IgD-negative memory B cell (primary cell): Measurements from ENCODE around the gene SHH. TPM values are rescaled to one million over a fixed set of nuclear protein-coding genes. Genes with fewer than 3 reads are reported as not detected.

ENCODE experiments used
- H3K27ac Mint-ChIP-seq, 3 donors: one replicate each; pipeline ENCODE4 v1.8.0; 2020 to 2022; ENCODE audit warnings: mild to moderate bottlenecking in 3 of 3, mixed read lengths in 3 of 3, moderate library complexity in 1 of 3
- H3K27me3 Mint-ChIP-seq: one replicate; pipeline ENCODE4 v1.8.0; 2021; ENCODE audit warnings: mixed read lengths
- H3K36me3 Mint-ChIP-seq: one replicate; pipeline ENCODE4 v1.8.0; 2020; ENCODE audit warnings: mild to moderate bottlenecking, mixed read lengths
- H3K4me1 Mint-ChIP-seq, 3 donors: one replicate each; pipeline ENCODE4 v1.8.0; 2020 to 2022; ENCODE audit warnings: mixed read lengths in 3 of 3, mild to moderate bottlenecking in 1 of 3
- H3K4me3 Mint-ChIP-seq, 4 donors: one replicate each; pipeline ENCODE4 v1.8.0; 2020 to 2022; ENCODE audit warnings: mild to moderate bottlenecking in 4 of 4, mixed read lengths in 4 of 4, moderate library complexity in 3 of 4
- H3K9me3 Mint-ChIP-seq, 3 donors: one replicate each; pipeline ENCODE4 v1.8.0; 2020 to 2021; ENCODE audit warnings: mixed read lengths in 3 of 3, mild to moderate bottlenecking in 1 of 3
- polyA plus RNA-seq: library from polyadenylated mRNA; unstranded; fragments of 300-500 nt; fragmentation: Illumina TruSeq; gene quantifications from one replicate; pipeline ENCODE4 v1.2.3, GENCODE V29; 2021

Gene SHH
- polyA plus RNA-seq, 1 donor from 2014 or later: not detected

DNA sequence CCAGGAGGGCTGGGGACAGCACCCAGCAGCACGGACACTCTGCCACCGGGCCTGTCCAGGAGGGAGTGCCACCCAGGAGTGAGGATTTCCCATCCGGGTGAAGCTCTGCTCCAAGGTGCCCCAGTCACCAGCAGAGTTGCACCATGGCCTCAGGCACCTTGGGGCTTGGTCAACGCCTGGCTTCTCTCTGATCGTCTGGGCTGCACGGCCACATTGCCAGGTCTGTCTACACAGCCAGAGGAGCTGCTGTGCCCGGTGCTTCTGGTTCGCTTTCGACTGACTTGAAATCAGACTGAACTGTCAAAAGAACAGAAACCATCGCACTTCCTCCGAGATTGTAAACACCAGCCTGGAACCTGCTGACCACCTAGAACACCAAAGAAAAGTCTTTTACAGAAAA is 12.0 kb downstream of the SHH start:
- no peaks in the 10 kb centered on the region for H3K36me3 Mint-ChIP-seq
- peaks cover 2 to 11% (median 10%) of the 10 kb centered on the region in 3 donors for H3K4me1 Mint-ChIP-seq
- peaks cover 46% of the 10 kb centered on the region for H3K27me3 Mint-ChIP-seq
- H3K27ac Mint-ChIP-seq: peak overlapping the region in 1 of 3 donors; percentile 16
- no peak overlapping the region for H3K4me3 Mint-ChIP-seq
- peaks cover 0 to 2% (median 0%) of the 10 kb centered on the region in 3 donors for H3K9me3 Mint-ChIP-seq

- Mint-ChIP-seq H3K27ac (peak overlapping the region in 1 of 3 donors; percentile 61), H3K4me1 (peaks cover 2 to 11% (median 9%) of the 10 kb centered on the region in 3 donors), H3K36me3 (no peaks in the 10 kb centered on the region), H3K4me3 (peak overlapping the region in 1 of 4 donors; percentile 11), H3K9me3 (peaks cover 0 to 2% (median 0%) of the 10 kb centered on the region in 3 donors), H3K27me3 (peaks cover 45% of the 10 kb centered on the region)
Measured at GRCh38 chr7:155799514-155799913, 12.7 kb downstream of the SHH start.

- H3K9me3 Mint-ChIP-seq: peaks cover 0 to 2% (median 0%) of the 10 kb centered on the region in 3 donors
- H3K36me3 Mint-ChIP-seq: no peaks in the 10 kb centered on the region
- H3K27me3 Mint-ChIP-seq: peaks cover 46% of the 10 kb centered on the region
- peak overlapping the region in 1 of 4 donors; percentile 30 for H3K4me3 Mint-ChIP-seq
- H3K4me1 Mint-ChIP-seq: peaks cover 2 to 11% (median 7%) of the 10 kb centered on the region in 3 donors
- H3K27ac Mint-ChIP-seq: peak overlapping the region in 1 of 3 donors; percentile 7
Measured at GRCh38 chr7:155798673-155799439, 13.4 kb downstream of the SHH start.

GRCh38 chr7:155797262-155798250 is 14.7 kb downstream of the SHH start:
- Mint-ChIP-seq H3K27me3 (peaks cover 42% of the 10 kb centered on the region), H3K36me3 (no peaks in the 10 kb centered on the region), H3K9me3 (peaks cover 0 to 2% (median 0%) of the 10 kb centered on the region in 3 donors), H3K4me3 (peak overlapping the region in 1 of 4 donors; percentile 23), H3K4me1 (peaks cover 0 to 7% (median 6%) of the 10 kb centered on the region in 3 donors), H3K27ac (no peak overlapping the region)

DNA sequence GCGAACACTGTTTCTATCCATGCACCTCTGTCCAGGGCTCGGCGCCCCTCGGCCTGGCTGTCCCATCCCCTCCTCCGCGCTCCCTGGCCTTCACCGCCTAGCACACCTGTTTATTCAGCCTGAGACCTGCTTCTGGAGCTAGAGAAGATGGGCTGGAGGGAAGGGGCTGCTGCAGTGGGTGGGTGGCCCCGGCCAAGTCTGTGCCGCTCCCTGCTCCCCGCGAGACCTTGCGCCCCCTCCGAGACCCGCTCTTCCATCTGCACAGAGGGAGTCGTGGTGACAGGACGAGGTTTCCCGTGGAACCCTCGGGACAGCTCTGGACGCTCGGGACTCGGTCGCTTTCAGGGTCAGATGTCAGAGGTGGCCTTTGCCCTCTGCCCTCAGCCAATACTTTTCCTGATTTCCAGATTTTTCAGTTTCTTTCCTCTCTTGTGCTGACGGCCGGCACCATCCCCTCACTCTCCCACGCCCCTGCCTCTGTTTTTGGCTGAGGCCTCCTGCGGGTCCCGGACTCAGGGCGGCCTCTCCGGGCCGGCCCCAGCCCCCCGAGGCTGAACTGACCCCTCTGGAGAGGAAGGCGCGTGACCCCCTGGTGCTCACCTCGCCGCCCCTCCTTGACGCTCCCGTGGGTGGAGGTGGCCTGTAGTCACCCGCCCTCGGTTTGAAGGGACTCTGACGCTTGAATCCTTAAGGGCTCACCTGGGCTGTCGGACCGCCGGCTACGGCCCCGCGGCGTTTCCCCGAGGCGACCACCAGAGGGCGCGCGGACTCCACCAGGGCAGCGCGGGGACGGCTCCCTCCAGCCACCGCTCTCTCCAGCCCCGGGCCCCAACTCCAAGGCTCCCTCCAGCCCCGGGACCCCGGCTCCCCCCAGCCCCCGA is 15.6 kb downstream of the SHH start:
- Mint-ChIP-seq H3K27ac (no peak overlapping the region), H3K27me3 (peaks cover 38% of the 10 kb centered on the region), H3K4me1 (peaks cover 0 to 7% (median 6%) of the 10 kb centered on the region in 3 donors), H3K9me3 (peaks cover 0 to 2% (median 0%) of the 10 kb centered on the region in 3 donors), H3K4me3 (peak overlapping the region in 1 of 4 donors; percentile 31), H3K36me3 (no peaks in the 10 kb centered on the region)

DNA sequence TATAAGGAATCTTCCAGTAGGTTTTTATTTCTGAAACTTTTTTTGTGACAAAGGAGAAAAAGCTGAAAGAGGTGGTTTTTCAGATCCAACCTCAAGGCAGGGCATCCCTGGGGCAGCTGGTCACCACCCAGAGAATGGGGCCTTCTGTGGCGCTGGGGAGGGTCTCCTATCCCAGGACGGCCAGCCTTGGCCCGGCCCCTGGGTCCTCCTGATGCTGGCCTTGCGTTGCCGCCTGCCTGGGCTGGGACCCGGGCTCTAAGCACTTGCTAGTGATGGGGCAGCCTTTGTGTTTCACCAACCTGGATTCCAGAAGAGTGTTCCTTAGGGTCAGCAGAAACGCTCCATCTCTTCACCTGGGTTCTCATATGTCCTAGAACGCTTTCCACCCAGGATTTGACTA is 16.3 kb downstream of the SHH start:
- no peak overlapping the region for H3K27ac Mint-ChIP-seq
- H3K9me3 Mint-ChIP-seq: peaks cover 0 to 2% (median 0%) of the 10 kb centered on the region in 3 donors
- H3K4me1 Mint-ChIP-seq: peaks cover 0 to 7% (median 6%) of the 10 kb centered on the region in 3 donors
- no peaks in the 10 kb centered on the region for H3K36me3 Mint-ChIP-seq
- H3K4me3 Mint-ChIP-seq: no peak overlapping the region
- peaks cover 33% of the 10 kb centered on the region for H3K27me3 Mint-ChIP-seq

- Mint-ChIP-seq H3K27ac (no peak overlapping the region), H3K4me3 (no peak overlapping the region), H3K9me3 (peaks cover 0 to 2% (median 0%) of the 10 kb centered on the region in 3 donors), H3K4me1 (peaks cover 0 to 7% (median 6%) of the 10 kb centered on the region in 3 donors), H3K36me3 (no peaks in the 10 kb centered on the region), H3K27me3 (peaks cover 27% of the 10 kb centered on the region)
Measured at GRCh38 chr7:155795401-155795800, 16.9 kb downstream of the SHH start.

- Mint-ChIP-seq H3K27ac (no peak overlapping the region), H3K9me3 (no peaks in the 10 kb centered on the region), H3K4me1 (peaks cover 0 to 7% (median 6%) of the 10 kb centered on the region in 3 donors), H3K36me3 (no peaks in the 10 kb centered on the region), H3K27me3 (peaks cover 17% of the 10 kb centered on the region), H3K4me3 (no peak overlapping the region)
Measured at GRCh38 chr7:155794196-155794595, 18.1 kb downstream of the SHH start.

DNA sequence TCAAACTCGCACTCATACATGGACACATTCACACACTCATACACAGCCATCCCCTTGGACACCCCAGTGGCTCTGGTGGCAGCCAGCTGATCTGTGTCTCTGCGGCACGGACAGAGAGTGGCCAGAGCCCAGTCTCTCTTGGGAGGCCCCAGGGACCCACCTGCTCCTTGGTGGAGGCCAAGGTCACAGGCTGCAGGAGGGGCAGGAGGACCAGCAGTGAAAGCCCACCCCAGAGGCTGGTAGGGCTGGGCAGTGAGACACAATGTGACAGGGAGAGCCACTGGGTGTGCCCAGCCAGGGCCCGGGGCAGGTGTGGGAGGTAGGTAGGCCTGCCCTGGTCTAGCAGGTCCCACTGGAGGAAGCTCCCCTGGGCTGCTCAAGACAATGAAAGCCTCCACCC is 18.5 kb downstream of the SHH start:
- Mint-ChIP-seq H3K27me3 (peaks cover 12% of the 10 kb centered on the region), H3K36me3 (no peaks in the 10 kb centered on the region), H3K4me1 (peaks cover 0 to 6% (median 6%) of the 10 kb centered on the region in 3 donors), H3K4me3 (no peak overlapping the region), H3K9me3 (no peaks in the 10 kb centered on the region), H3K27ac (no peak overlapping the region)

DNA sequence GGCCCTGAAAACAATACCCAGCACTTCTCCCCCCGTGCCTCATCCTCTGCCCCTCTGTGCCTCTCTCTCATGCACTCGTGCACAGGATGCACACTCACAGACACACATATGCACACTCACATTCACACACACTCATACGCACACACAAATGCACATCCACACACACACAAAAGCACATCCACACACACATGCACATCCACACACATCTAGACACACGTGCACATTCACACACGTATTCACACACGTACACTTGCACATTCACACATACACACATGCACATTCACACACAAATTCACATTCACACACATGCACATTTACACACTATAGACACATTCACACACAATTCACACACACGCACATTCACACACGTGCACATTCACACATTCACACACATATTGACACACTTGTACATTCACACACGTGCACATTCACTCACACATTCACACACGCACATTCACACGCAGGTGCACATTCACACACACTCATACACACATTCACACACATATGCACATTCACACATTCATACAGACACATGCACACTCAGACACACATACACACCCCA is 19.2 kb downstream of the SHH start:
- Mint-ChIP-seq H3K36me3 (no peaks in the 10 kb centered on the region), H3K4me3 (no peak overlapping the region), H3K4me1 (peaks cover 0 to under 1% (median 0%) of the 10 kb centered on the region in 3 donors), H3K9me3 (no peaks in the 10 kb centered on the region), H3K27ac (no peak overlapping the region), H3K27me3 (peaks cover 8% of the 10 kb centered on the region)

- Mint-ChIP-seq H3K9me3 (no peaks in the 10 kb centered on the region), H3K36me3 (no peaks in the 10 kb centered on the region), H3K4me1 (no peaks in the 10 kb centered on the region), H3K27ac (no peak overlapping the region), H3K4me3 (no peak overlapping the region), H3K27me3 (peaks cover 11% of the 10 kb centered on the region)
Measured at GRCh38 chr7:155792315-155792960, 19.8 kb downstream of the SHH start.

DNA sequence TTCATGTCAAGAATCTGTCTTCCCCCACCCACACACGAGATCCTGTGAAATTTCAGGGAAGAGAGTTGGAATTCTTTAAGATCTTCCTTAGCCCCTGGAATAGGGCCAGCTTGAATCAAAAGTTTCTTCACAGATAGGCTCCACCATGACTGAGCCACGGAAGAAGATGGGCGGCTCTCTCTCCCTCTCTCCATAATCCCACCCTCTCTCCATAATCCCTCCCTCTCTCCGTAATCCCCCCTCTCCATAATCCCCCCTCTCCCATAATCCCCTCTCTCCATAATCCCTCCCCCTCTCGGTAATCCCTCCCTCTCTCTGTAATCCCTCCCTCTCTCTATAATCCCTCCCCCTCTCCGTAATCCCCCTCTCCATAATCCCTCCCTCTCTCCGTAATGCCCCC is 20.4 kb downstream of the SHH start:
- no peak overlapping the region for H3K4me3 Mint-ChIP-seq
- H3K36me3 Mint-ChIP-seq: no peaks in the 10 kb centered on the region
- H3K9me3 Mint-ChIP-seq: no peaks in the 10 kb centered on the region
- H3K27ac Mint-ChIP-seq: no peak overlapping the region
- H3K27me3 Mint-ChIP-seq: peaks cover 11% of the 10 kb centered on the region
- H3K4me1 Mint-ChIP-seq: no peaks in the 10 kb centered on the region

- Mint-ChIP-seq H3K27ac (peak overlapping the region in 1 of 3 donors; percentile 31), H3K27me3 (peaks cover 9% of the 10 kb centered on the region)
Measured at GRCh38 chr7:155791214-155791737, 21.0 kb downstream of the SHH start.

More at GRCh38 chr7:155791214-155791737, 21.0 kb downstream of the SHH start:
- no peaks in the 10 kb centered on the region for H3K36me3 Mint-ChIP-seq
- no peaks in the 10 kb centered on the region for H3K9me3 Mint-ChIP-seq
- H3K4me1 Mint-ChIP-seq: peaks cover 1 to 2% (median 2%) of the 10 kb centered on the region in 3 donors
- no peak overlapping the region for H3K4me3 Mint-ChIP-seq
